Adrenal gland (tissue), 5 donors: ENCODE data around the gene RAB40C.

ENCODE experiments used
- POLR2A ChIP-seq, 2 donors: fragments of 450-650 bp; IDR thresholded peaks; one replicate each; pipeline ENCODE4 v1.6.1; 2017; ENCODE audit warnings: antibody characterized with exemption in 2 of 2, mild to moderate bottlenecking in 2 of 2, moderate library complexity in 1 of 2
- TF ChIP-seq, protein P1 (sequence below), 6 experiments: fragments of 450-650 bp in 4 of 6; fragments of 200-600 bp in 2 of 6; sonication (generic) in 1 of 6; IDR thresholded peaks; 1 replicate in 5 of 6; 2 replicates in 1 of 6; pipeline versions ENCODE4 v1.5.1 to v1.8.0; 2016 to 2021; ENCODE audit warnings: antibody characterized with exemption in 6 of 6, mild to moderate bottlenecking in 2 of 6, moderate library complexity in 1 of 6
- donor health status: DM: no; HTN: no; CAD: no.

DNA sequence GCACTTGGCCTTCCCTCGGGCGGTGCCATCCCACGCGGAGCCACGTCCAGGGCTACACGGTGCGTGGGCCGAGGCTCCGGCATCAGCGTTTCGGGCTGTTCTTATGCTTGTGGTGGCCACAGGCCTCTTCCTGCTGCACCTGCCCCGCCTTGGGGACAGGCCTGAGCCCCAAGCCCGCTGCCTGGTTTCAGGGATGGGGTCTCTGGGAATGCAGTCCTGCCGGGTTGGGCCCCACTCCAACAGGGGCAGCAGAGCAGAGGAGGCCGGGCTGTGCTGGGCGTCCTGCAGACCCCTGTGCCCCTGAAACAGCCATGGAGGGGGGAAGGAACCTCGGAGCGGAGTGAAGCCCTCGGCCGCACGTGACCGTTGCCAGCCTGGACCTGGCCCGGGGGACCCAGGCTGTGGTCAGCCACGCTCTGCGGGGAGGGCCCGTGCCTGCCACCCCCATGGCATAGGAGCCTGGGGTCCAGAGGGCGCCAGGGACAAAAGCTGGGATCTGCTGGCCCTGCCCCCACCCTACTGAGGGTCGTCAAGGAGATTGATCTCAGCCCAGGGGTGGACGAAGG is 40.5 kb downstream of the RAB40C start:
- TF ChIP-seq, protein P1, sequence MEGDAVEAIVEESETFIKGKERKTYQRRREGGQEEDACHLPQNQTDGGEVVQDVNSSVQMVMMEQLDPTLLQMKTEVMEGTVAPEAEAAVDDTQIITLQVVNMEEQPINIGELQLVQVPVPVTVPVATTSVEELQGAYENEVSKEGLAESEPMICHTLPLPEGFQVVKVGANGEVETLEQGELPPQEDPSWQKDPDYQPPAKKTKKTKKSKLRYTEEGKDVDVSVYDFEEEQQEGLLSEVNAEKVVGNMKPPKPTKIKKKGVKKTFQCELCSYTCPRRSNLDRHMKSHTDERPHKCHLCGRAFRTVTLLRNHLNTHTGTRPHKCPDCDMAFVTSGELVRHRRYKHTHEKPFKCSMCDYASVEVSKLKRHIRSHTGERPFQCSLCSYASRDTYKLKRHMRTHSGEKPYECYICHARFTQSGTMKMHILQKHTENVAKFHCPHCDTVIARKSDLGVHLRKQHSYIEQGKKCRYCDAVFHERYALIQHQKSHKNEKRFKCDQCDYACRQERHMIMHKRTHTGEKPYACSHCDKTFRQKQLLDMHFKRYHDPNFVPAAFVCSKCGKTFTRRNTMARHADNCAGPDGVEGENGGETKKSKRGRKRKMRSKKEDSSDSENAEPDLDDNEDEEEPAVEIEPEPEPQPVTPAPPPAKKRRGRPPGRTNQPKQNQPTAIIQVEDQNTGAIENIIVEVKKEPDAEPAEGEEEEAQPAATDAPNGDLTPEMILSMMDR (IDR thresholded peaks at IDR 0.05): no peak
- TF ChIP-seq POLR2A (IDR thresholded peaks at IDR 0.05): no peak
